H1 (cell line): ENCODE data around the gene TTC6. TPM values are rescaled to one million over a fixed set of nuclear protein-coding genes. Genes with fewer than 3 reads are reported as not detected.

Source experiments
- EGR1 ChIP-seq: IDR thresholded peaks from 2 replicates; pipeline ENCODE4 v1.6.1; 2011; ENCODE audit warnings: low read depth, low read length, borderline replicate concordance
- MAFK ChIP-seq: IDR thresholded peaks from 2 replicates; pipeline ENCODE4 v1.6.1; 2012; ENCODE audit warnings: low read depth, mild to moderate bottlenecking, improper control_type of control experiment, low read length
- NRF1 ChIP-seq: IDR thresholded peaks from 2 replicates; pipeline ENCODE4 v1.6.1; 2011; ENCODE audit warnings: mild to moderate bottlenecking, low read depth, low read length, improper control_type of control experiment
- POLR2A ChIP-seq, 2 experiments: IDR thresholded peaks; 1 replicate in 1 of 2; 2 replicates in 1 of 2; pipeline ENCODE4 v1.6.1; 2011; ENCODE audit warnings: low read depth in 2 of 2, low read length in 2 of 2, mild to moderate bottlenecking in 2 of 2; ENCODE audit errors: control extremely low read depth in 1 of 2
- RNF2 ChIP-seq: fragments of 200-900, 300-1000 bp; sonication (generic); IDR thresholded peaks from 2 replicates; pipeline ENCODE4 v1.7.1; 2016; ENCODE audit warnings: borderline replicate concordance, low read depth, mild to moderate bottlenecking, antibody characterized with exemption, low read length; ENCODE audit not compliant: poor library complexity, severe bottlenecking; ENCODE audit errors: missing control alignments
- USF2 ChIP-seq: IDR thresholded peaks from 2 replicates; pipeline ENCODE4 v1.6.1; 2011; ENCODE audit warnings: low read length, improper control_type of control experiment
- polyA plus RNA-seq, 7 experiments: library from polyadenylated mRNA; depleted of rRNA in 3 of 7; stranded (reverse) in 5 of 7; unstranded in 2 of 7; fragments of >200 nt in 5 of 7; fragments of 200-250 nt in 2 of 7; gene quantifications; 1 replicate in 5 of 7; 2 replicates in 1 of 7; 4 replicates in 1 of 7; pipeline versions ENCODE4 v1.2.1 to v1.2.3, GENCODE V29; 2011 to 2013; ENCODE audit warnings: missing spikeins in 2 of 7, mixed read lengths in 2 of 7
- total RNA-seq: library from RNA; stranded (reverse); fragmentation: NEBNext Ultra II Directional; extraction: Animal tissue kit (Norgen Biotek cat#: 25700); gene quantifications from 2 replicates; pipeline ENCODE4 v1.2.1, GENCODE V29; 2021

The TTC6 gene
- total and polyA plus RNA-seq, 2 of the 8 experiments (the other 6 are each of a cell fraction or from before 2014, with no cell fraction given): 0.02 TPM; not detected in 1

GRCh38 chr14:37594971-37595808 is at the start of gene TTC6, which contains the start of gene FOXA1 (continued):
- TF ChIP-seq USF2 (no peak), RNF2 (no peak), POLR2A (IDR thresholded peaks at IDR 0.05; ENCODE audit: control extremely low read depth in 1 of 2, low read depth in 2 of 2, low read length in 2 of 2) (no peak), EGR1 (no peak), MAFK (no peak), NRF1 (no peak)
